Thymus (tissue), 11 donors: ENCODE measurements around the gene FAM89B. TPM values are rescaled to one million over a fixed set of nuclear protein-coding genes. Genes with fewer than 3 reads are reported as not detected.

Experiments
- DNase-seq, 9 donors: peaks; one replicate each; pipeline ENCODE4 v3.0.0-alpha.2; 2013; ENCODE audit warnings: low spot score in 9 of 9, low read depth in 6 of 9, missing footprints in 1 of 9
- H3K27ac ChIP-seq, 2 donors: one replicate each; pipeline ENCODE4 v1.5.1; 2013; ENCODE audit warnings: control low read depth in 1 of 2, low read depth in 1 of 2, low read length in 1 of 2, mild to moderate bottlenecking in 1 of 2, moderate library complexity in 1 of 2
- H3K27me3 ChIP-seq, 2 donors: one replicate each; pipeline ENCODE4 v1.5.1; 2013; ENCODE audit warnings: low read length in 1 of 2; ENCODE audit not compliant: control insufficient read depth in 2 of 2, insufficient read depth in 1 of 2
- H3K36me3 ChIP-seq, 2 donors: one replicate each; pipeline ENCODE4 v1.5.1; 2013; ENCODE audit warnings: low read length in 1 of 2, mild to moderate bottlenecking in 1 of 2, moderate library complexity in 1 of 2; ENCODE audit not compliant: control insufficient read depth in 2 of 2, insufficient read depth in 2 of 2
- H3K4me1 ChIP-seq, 2 donors: one replicate each; pipeline ENCODE4 v1.5.1; 2013; ENCODE audit warnings: low read length in 2 of 2; ENCODE audit not compliant: control insufficient read depth in 2 of 2, insufficient read depth in 2 of 2
- H3K4me3 ChIP-seq, 2 donors: one replicate each; pipeline ENCODE4 v1.5.1; 2013; ENCODE audit warnings: low read length in 2 of 2, control low read depth in 1 of 2, mild to moderate bottlenecking in 1 of 2
- H3K9me3 ChIP-seq, 2 donors: one replicate each; pipeline ENCODE4 v1.5.1; 2013; ENCODE audit warnings: low read length in 1 of 2, mild to moderate bottlenecking in 1 of 2; ENCODE audit not compliant: control insufficient read depth in 2 of 2, insufficient read depth in 1 of 2
- WGBS: extraction: QIAGEN DNeasy Blood & Tissue Kit; methylation state at CpG from one replicate; pipeline ENCODE4 v1.1.7; 2013; 5-methylcytosine and 5-hydroxymethylcytosine counted together
- polyA plus RNA-seq: library from polyadenylated mRNA; stranded (reverse); fragments of 200-250 nt; gene quantifications from one replicate; pipeline ENCODE4 v1.2.3, GENCODE V29; 2013
- total RNA-seq: library from RNA; stranded (reverse); fragments of 120-200 nt; gene quantifications from one replicate; pipeline ENCODE4 v1.2.4, GENCODE V29; 2013
- donor health status: healthy.

FAM89B gene
- total and polyA plus RNA-seq, 2 donors: 47.2 to 62.2 TPM

DNA sequence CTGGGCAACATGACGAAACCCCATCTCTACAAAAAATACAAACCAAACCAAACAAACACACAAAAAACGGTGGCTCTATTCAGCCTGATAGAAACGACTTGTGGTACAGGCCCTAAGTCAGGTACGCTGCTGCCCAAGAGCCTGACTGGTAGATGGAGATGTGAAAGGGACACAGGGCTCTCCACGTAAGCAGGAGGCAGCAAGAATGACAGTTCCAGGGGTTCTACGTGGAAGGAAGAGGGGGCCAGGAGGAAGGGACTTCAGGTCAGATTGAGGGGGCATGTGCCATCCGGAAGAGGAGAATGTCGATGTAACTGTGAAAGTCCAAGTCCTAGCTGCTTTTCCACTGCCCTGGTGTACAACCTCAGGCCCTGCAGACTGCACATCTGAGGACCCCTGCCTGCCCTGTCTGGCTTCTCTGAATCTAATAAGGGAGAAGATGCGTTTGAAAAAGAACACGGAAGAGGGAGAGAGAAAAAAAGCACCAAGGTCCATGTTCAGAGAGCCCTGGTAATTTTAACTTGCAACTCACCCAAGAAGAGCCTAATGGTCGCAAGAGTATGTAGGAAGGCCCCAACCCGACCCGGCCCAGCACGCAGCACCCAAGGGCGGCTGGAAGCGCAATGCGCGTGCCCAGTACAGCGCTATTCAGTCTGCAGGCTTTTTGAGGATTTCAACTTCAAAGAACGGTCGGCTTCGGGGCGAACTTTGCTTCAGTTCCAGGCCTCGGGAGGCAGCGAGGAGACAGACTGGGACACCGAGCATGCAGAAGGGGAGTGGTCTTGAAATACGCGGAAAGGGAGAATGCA lies 3.0 kb upstream of the FAM89B start:
- Histone ChIP-seq H3K4me3 (peak overlapping the region; percentile 80 to 84), H3K27ac (peak overlapping the region; percentile 93 to 98), H3K36me3 (peaks cover 4 to 14% of the 10 kb centered on the region in 2 donors), H3K27me3 (no peaks in the 10 kb centered on the region), H3K9me3 (no peaks in the 10 kb centered on the region), H3K4me1 (peaks cover 34 to 70% of the 10 kb centered on the region in 2 donors)
- DNase-seq: no peak
- WGBS: 10% methylated on average over 28 of the region's 28 CpGs

DNA sequence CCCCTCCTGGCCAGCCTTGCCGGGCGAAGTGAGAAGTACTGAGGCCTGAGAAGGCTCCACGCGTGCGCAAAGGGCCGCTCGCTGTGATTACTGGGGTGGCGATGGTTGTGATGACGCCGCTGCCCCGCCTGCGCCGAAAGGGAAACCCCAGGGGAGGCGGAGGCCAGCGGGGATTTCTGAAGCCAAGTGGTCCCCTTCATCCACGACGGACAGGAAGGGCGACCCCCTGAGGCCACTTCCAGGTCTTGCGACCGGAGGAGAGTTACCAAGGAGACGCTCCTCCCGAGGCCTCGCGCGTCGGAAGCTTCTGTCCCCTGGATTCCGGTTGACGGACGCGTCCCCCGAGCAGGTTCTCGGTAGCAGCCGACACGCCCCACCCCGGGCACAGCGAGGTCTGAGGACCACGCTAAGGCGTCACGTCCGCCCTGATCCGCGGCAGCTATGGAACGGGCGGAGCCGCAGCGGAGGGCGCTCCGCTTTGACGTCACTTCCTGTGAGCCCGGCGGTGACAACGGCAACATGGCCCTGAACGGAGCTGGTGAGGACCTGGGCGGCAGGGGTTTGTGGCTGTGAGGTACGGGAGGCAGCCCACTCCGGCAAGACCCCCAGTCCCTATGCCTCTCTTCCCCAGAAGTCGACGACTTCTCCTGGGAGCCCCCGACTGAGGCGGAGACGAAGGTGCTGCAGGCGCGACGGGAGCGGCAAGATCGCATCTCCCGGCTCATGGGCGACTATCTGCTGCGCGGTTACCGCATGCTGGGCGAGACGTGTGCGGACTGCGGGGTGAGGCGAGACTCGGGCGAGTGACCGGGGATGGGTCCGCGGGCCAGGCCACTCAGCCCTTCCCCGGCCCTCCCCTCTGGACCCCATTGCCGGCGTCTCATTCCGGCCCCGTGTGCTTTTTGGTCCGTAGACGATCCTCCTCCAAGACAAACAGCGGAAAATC lies 2.1 kb upstream of the FAM89B start, which contains the start of gene ZNRD2:
TSS of gene ZNRD2 (plus strand) at position 505 of the 946 bp plus-strand sequence. CDS start at position 520, 15 bp downstream.
- Histone ChIP-seq H3K4me1 (peaks cover 37 to 69% of the 10 kb centered on the region in 2 donors), H3K4me3 (peak within 1 kb of the TSS; percentile 80 to 84), H3K36me3 (peaks cover 4 to 14% of the 10 kb centered on the region in 2 donors), H3K9me3 (no peaks in the 10 kb centered on the region), H3K27ac (peak within 1 kb of the TSS; percentile 93 to 98), H3K27me3 (no peaks in the 10 kb centered on the region)
- peak; percentile 91 to 98 (median 95) for DNase-seq
- under 1% methylated on average over 89 of the region's 89 CpGs for WGBS

DNA sequence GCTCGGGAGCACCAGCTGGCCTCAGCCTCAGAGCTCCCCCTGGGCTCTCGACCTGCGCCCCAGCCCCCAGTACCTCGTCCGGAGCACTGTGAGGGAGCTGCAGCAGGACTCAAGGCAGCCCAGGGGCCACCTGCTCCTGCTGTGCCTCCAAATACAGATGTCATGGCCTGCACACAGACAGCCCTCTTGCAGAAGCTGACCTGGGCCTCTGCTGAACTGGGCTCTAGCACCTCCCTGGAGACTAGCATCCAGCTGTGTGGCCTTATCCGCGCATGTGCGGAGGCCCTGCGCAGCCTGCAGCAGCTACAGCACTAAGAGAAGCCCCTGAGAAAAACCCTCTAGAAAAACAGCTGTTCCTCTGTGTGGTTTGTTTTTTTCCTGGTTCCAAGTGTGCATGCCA lies 918 bp upstream of the FAM89B start:
- Histone ChIP-seq H3K27ac (peak overlapping the region; percentile 47 to 82), H3K4me1 (peaks cover 34 to 65% of the 10 kb centered on the region in 2 donors)
- WGBS: 91% methylated on average over 9 of the region's 9 CpGs

DNA sequence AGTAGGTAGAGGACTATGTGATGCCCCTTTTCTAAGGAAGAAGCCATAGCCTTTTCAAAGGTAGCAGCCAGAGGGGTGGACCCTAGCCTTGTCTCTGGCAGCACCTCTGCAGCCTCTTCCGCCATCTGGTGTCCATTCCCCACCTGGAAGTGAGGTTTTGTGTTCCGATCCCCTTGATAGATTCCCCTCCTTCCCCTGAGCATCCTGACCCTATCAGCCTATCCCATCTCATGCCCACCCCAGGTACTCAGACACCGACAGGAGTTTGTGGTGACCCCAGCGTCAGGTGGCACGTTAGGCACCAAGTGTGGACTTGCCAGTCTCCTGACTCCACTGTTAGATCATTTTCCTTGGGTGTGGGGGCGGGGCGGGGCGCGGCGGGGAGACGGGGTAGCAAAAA lies 398 bp upstream of the FAM89B start:
- Histone ChIP-seq H3K9me3 (no peaks in the 10 kb centered on the region), H3K36me3 (peaks cover 4 to 12% of the 10 kb centered on the region in 2 donors), H3K4me3 (peak overlapping the region; percentile 80 to 84), H3K27ac (peak overlapping the region; percentile 47 to 82), H3K4me1 (peaks cover 39 to 67% of the 10 kb centered on the region in 2 donors), H3K27me3 (no peaks in the 10 kb centered on the region)
- DNase-seq: no peak
- 14% methylated on average over 11 of the region's 11 CpGs for WGBS

More for the DNA sequence above, 918 bp upstream of the FAM89B start:
- DNase-seq: no peak
- Histone ChIP-seq H3K27me3 (no peaks in the 10 kb centered on the region), H3K9me3 (no peaks in the 10 kb centered on the region), H3K36me3 (peaks cover 4 to 14% of the 10 kb centered on the region in 2 donors), H3K4me3 (peak overlapping the region; percentile 80 to 84)

DNA sequence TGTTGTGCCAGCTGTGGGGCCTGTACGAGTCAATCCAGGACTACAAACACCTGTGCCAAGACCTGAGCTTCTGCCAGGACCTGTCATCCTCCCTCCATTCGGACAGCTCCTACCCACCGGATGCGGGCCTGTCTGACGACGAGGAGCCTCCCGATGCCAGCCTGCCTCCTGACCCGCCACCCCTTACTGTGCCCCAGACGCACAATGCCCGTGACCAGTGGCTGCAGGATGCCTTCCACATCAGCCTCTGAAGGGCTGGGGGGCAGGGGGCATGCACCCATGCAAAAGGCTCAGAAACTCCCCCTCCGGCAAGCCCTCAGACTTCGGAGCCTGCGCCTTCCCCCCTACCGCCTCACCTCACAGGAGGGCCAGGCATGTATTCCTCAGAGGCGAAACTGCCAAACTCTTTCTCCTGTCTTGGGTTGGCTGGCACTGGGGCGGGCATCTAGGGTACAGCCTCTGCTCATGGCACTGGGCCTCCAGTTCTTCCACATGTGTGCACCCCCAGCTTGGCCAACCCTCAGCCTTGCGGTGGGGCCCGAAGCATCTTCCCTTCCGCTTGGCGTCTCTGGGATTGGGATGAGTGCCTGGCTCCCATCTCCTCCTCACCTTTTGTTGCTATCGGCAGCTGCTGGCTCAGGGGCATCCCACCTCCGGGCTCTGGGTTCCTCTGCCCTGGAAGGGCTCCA lies 1.2 kb downstream of the FAM89B start:
- H3K4me3 ChIP-seq: peak overlapping the region; percentile 66 to 84
- H3K27me3 ChIP-seq: no peaks in the 10 kb centered on the region
- peaks cover 43 to 74% of the 10 kb centered on the region in 2 donors for H3K4me1 ChIP-seq
- H3K9me3 ChIP-seq: no peaks in the 10 kb centered on the region
- no peak for DNase-seq
- 67% methylated on average over 22 of the region's 22 CpGs for WGBS
- peaks cover 6 to 8% of the 10 kb centered on the region in 2 donors for H3K36me3 ChIP-seq
- H3K27ac ChIP-seq: peak overlapping the region; percentile 66 to 78

DNA sequence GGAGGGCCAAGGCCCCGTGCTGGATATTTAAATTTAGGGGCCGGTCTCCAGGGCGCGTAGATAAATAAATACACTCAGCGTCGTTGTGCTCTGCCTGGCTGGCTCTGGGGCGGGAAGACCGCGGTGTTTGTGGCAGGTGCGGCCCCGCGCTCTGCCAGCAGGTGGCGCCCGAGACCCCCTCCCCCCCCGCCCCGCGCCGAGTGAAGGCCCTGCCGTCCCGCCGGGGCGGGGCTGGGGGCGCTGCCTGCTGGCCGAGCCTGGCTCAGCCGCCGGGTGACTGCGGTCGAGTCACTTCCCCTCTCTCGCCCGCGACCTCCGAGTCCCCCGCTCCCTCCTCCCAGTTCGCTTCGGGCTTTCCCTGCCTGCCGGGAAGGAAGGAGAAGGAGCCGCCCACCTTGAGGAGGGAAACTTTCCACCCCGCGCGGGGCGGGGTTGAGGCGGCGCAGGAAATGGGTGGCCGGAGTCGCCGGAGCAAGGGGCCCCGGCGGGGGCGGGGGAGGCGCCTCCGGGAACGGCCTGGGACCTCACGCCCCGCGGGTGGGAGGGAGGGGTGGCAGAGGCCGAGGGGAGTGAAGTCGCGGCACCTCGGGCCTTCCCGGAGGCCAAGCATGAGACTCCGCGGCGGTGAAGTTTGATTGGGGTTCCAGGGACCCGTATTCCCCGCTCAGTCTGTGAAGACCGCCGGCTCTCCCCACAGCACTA lies 1.9 kb downstream of the FAM89B start:
- Histone ChIP-seq H3K4me3 (peak overlapping the region; percentile 66 to 84), H3K27ac (peak overlapping the region; percentile 84 to 97), H3K27me3 (no peaks in the 10 kb centered on the region), H3K9me3 (no peaks in the 10 kb centered on the region), H3K36me3 (peaks cover 7 to 11% of the 10 kb centered on the region in 2 donors), H3K4me1 (peaks cover 35 to 67% of the 10 kb centered on the region in 2 donors)
- under 1% methylated on average over 67 of the region's 67 CpGs for WGBS
- peak in 7 of 9 donors; percentile 69 to 91 (median 79) for DNase-seq

DNA sequence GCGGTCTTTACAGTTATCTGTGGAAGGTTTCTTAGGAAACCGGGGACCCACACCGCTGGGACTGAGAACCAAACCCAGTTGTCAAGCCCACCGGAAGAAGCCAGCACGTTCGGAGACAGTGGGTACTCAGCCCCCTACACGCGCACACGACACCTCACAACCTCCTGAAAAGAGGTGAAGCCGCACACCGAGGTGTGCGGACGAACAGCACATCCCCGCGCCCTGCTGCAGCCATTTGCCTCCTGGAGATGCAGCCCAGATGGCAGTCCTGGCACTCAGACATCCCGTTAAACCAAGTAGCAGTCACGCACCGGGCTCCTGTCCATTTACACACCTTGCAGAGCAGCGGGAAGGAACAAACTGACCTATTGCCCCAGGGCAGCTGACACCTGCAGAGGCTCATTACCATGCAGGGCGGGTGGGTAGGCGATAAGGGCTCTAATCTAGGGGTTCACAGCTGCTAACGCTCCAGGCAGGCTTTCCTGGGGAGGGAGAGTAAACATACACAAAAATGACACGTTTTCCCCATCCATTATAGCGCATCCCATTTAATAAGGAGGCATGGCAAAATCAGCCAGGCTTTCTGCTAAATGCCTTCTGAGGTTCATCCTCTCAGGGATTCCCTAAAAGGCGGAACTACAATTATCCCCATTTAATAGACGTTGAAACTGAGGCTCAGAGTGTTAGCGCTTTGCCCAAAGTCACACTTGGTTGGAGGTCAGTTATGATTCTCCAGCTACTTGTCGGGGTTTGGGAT lies 2.7 kb downstream of the FAM89B start:
- H3K36me3 ChIP-seq: peaks cover 13 to 18% of the 10 kb centered on the region in 2 donors
- no peaks in the 10 kb centered on the region for H3K9me3 ChIP-seq
- H3K4me1 ChIP-seq: peaks cover 34 to 63% of the 10 kb centered on the region in 2 donors
- WGBS: 15% methylated on average over 28 of the region's 28 CpGs
- H3K27me3 ChIP-seq: no peaks in the 10 kb centered on the region
- H3K4me3 ChIP-seq: peak overlapping the region; percentile 66 to 84
- peak in 2 of 9 donors; percentile 44 to 50 for DNase-seq
- peak overlapping the region; percentile 84 to 97 for H3K27ac ChIP-seq
